Germinal center (tissue), 1 donor: ENCODE measurements around the gene PHLPP2.
A peak's percentile ranks its signal among the peaks of the same experiment; 100 is the strongest.

ENCODE experiments used
- DNase-seq: peaks from one replicate; pipeline ENCODE4 v3.0.0; 2012; ENCODE audit warnings: mixed read lengths, low spot score

Gene PHLPP2

DNA sequence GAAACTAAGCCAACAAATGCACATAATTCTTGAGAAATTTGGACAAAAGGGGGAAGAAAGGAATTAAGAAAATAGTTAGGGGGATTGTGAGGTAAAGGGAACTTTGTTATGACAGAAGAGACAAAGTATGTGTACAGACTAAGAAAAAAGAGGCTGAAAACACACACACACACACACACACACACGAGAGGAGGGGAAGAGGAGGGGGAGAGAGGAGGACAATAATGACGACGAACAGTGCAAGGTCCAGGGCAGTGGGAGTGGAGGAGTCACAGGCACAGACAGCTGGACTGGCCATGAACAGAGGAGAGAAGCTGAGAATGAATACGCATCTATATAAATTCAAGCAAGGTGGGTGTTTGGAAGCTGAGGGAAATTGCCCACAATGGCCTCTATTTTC lies 54.0 kb downstream of the PHLPP2 start:
- no peak for DNase-seq

DNA sequence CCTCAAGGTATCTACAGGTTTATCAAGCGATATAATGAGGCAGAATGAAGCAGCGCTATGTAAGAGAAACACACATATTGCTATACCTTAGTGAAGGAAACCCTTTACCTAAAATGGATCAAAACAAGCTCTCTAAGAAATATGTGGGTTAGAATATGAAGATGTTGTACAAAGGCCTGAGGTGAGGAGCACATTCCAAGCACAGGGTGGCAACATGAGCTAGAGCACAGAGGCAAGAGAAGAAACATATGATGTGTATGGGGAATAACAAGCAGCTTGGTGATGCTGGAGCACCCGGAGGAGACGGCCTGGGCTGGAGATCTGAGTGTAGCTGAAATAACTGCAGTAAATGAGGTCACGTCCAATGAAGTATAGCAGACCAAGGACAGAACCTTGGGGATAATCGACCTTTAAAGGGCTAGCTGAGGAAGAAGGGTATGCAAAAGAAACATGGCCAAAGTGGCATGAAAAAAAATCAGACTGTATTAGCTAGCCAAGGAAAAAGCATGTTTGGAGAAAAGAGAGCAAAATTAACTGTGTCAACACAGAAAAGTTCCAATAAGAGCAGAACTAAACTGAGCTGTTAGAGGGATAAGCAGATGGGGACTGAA lies 54.5 kb downstream of the PHLPP2 start:
- no peak for DNase-seq

DNA sequence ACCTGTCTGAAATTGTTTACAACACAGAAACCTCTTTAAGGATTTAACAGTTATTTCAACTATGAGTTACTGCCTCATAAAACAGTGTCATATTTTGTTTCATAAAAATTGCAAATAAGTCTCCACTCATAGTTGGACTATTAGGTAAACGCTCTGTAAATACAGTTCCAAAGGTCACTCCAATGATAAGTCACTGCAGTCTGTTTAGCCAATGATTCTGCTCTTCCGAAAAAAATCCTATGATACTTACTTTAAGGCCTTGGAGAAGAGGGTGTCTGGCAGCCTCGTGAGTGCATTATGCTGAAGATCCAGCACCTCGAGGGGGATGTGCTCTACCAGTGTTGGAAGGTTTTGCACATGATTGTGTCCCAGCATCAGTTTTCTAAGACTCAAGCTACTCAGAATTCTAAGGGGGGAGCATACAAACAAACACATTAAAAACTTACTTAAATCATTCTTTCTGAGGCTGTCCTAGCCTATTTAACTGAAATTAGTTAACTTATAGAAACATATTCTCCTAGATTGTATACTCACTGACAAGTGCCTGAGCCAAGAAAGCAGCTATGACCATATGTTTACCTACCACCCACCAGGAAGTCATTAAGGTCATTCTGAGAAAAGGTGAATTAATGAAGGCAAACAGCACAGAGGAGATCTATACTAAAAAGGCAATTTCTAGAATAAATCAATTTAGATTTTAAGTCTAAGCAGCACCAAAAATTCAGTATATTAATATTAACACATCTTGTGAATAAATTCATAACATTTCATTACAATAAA lies 57.4 kb downstream of the PHLPP2 start:
- no peak for DNase-seq

DNA sequence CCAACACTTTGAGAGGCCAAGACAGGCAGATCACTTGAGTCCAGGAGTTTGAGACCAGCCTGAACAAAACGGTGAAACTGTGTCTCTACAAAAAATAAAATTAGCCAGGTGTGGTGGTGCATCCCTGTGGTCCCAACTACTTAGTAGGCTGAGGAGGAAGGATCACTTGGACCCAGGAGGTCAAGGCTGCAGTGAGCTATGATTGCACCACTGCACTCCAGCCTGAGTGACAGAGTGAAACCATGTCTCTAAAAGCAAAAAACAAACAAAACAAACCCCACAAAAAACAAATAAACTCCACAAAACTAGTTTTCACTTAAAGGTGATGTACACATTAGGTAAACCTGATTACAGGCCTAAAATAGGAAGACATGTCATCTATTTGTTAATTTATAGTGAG lies 58.2 kb downstream of the PHLPP2 start:
- no peak for DNase-seq

DNA sequence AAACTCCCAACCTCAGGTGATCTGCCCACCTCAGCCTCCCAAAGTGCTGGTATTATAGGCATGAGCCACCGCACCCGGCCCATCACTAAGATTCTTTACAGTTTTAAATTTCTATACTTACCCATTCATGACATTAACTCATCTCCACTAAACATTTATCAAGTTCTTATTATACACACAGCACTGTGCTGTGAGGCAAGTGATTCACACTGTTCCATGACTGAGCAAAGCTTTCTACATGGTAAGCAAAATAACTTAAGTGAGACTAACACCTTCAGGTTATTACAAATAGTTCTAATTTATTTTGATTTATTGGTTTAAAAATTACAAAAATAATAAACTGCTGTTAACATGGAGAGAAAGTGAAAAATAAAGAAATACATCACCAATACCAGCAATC lies 65.0 kb downstream of the PHLPP2 start:
- DNase-seq: no peak

DNA sequence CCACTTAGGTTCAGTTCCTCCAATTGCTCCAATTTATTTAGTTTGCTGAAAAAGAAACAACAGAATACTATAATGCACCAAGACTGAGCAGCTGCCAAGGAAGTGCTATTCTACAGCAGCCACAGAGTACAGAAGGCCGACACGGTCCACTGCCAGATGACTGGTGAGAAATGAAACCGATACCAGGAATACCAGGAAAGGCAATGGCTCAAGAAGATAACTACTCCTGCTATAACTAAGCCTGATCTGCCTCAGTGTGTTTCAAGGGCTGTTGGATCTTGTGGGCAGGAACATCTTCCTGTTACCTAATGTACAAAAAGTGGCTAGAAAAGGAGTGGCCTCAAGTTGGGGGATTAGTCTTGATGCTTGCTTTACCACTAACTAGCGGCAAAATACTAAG lies 65.7 kb downstream of the PHLPP2 start:
- no peak for DNase-seq

DNA sequence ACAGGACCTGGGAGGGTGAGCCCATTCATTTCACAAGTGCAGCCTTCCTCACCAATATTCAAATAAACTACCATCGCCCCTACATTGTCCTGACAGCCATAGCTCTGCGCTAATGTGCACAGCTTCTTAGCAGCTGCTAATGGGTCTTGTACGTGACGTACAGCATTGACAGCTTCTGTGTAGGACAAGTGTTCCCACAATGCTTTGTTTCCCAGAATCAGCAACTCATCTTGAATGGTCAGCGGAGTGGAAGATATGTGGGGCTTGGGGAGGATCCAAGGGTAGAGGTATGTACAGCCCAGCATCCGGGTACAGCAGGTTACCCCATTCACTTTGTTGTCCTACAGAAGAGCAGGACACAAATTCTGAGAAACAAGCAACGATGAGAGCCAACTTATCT lies 74.8 kb downstream of the PHLPP2 start:
- no peak for DNase-seq

DNA sequence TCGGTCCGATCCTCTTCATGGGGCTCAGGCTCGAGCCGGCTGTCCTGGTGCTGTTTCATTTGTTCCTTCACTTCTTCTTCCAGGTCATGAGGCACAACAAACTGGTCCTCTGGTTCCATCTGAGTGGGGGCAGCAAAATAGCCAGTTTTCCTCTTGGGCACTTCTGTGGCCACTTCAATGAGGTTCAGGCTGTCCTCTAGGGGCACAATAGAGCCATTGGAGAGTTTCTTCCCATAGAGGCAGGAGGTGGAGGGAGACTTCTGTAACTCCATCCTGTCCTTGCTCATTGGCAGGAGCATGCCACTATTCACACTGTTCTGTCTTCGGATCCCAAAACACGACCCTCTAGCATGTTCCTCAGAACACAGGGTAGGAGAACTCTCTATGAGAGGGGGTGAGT lies 75.6 kb downstream of the PHLPP2 start:
- no peak for DNase-seq

DNA sequence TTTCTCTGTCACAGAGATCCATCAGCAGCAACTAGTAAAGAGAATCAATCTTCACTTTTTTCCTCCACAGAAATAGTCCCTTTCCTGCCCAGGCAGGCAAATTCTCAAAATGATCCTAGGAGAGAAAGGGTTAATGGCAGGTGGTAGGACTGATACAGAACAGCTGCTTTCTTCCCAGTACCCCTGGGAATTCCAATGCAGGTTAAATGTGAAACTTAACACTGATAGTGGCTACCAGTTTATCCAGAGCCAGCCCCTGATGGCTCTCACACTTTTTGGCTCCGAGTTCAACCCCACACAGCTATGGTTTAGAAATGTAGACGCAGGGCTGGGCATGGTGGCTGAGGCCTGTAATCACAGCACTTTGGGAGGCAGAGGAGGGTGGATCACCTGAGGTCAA lies 76.3 kb downstream of the PHLPP2 start:
- no peak for DNase-seq

DNA sequence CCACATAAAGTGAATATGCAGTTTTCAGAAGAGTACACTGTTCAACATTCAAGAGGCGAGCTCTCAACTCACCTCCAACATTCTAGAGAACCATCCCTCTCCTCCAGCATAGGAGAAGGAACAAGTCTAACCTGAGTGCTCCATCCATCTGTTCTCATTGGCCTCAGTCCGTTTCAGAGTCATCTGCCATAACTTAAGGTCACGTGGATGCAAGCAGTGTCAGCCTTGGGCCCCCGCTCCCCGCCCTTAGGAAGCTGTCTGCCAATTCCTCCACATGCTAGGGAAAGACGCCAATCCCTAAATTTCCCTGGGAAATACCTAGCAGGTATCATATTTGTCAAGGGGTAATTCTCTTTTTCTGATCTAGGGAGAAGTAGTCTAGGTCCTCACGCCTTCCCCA lies 77.1 kb downstream of the PHLPP2 start:
- no peak for DNase-seq

DNA sequence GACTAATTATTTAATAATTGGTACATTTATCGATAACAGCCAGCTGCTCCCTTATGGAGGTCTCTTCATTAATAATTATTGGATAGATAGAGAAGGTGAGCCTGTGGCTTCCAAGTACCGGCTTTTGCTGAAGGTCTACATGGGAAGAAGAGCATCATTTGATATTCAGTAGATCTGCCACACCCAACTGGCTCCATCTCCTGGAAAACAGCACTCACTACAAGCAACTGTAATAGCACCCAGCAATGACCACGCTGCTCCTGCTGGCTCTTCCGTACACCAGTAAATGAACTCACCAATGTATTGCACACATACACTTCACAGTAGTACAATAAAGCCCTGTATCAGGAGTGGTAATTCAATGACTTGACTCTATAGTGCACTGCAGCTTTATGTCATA lies 79.1 kb downstream of the PHLPP2 start:
- peak; percentile 41 for DNase-seq

DNA sequence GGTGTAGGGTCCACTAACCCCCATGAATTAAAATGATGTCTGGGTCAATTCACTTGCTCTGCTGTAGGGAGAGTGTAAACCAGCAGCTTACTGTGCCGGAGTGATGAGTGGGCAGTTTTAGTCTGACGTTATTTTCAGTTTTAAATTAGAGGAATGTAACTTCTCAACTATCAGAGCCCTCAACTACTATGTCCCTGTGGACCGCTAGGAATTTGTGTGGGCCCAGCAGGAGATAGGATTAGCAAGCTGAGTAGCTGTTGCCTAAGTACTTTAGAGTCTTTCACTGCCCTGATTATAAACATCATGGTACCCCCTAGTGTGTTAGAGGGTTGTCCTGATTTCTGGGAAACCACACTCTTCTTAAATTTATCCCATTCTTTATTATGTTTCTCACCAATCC lies 87.1 kb downstream of the PHLPP2 start:
- no peak for DNase-seq

DNA sequence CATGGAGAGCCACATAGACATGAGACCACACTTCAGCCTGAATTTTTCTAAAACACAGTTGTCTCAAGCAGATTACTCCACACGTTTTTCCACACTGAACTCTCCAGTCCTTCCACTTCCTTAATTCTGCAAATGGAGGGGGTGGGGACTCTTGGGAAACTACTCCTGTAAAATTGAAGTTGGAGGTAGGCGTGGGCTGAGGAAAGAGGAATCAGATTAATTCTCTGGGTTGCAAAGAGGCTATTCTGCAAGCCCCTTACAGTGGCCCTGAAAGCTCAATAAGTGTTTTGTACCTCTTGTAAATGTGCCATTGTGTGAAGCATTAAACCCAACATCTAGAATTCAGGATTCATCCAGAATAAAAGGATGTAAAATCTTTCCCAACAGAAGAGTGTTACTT lies 88.9 kb downstream of the PHLPP2 start:
- DNase-seq: no peak

DNA sequence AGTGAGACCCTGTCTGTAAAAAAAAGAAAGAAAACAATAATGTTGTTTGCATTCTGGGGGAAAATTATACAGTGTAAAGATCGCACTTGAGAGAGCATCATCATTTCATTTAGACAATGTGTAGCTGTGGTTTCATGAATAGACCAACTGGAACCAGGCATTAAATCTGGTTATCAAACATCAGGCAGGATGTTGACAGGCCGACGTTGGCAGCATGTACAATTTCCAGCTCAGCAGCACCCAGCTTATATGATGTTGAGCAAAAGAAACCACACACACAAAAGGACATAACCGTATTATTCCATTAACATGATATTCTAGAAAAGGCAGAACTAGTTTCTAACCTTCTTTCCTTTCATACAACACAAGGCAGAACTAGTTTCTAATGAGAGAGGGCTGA lies 92.7 kb downstream of the PHLPP2 start:
- DNase-seq: no peak

DNA sequence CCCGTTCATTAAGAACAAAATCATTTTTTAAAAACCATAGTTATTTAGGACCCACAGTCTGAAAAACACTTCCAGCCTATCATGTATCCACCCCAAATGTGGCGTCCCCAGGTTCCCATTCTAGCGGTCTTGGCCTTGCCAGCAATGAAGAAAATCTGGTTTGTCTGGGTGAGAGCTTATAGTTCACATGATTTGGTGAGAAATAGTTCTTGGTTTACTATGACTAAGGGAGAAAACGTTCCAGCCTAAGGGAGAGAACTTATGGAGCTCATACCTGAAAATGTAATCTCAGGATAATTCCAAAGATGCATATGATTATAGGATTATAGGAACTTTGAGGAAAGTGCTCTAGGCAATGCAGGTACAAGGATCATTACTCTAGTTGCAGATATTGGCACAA lies 93.7 kb downstream of the PHLPP2 start:
- DNase-seq: no peak

DNA sequence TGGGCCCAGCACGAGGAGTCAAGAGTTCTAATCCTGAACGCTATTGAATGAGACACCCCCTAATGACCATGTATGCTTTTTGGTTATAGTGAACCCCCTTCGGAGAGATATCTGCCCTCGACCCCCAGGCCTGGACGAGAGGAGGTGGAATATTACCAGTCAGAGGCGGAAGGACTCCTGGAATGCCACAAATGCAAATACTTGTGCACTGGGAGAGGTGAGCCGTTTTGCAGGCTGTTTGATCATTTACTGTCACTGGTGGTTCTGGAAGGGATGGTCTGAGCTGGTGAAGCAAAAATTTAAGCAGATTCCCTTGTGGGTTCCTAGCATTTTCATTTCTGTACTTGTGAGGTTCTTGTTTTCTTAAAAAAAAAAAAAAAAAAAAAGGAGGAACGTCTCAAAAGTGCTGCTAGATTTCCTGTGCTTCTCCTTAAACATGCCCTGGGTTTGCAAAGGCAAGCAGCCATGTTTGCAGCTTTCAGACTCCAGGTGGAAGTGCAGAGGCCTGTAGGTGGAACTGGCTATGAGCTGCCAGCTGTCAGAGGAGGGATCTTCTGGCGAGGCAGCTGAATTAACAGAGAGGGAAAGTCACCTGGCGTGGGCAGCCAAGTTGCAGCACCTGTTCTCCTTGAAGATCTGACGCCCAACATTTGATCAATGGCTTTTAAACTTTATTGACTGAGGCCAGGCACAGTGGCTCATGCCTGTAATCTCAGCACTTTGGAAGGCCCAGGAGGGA lies 95.1 kb downstream of the PHLPP2 start:
- DNase-seq: no peak

DNA sequence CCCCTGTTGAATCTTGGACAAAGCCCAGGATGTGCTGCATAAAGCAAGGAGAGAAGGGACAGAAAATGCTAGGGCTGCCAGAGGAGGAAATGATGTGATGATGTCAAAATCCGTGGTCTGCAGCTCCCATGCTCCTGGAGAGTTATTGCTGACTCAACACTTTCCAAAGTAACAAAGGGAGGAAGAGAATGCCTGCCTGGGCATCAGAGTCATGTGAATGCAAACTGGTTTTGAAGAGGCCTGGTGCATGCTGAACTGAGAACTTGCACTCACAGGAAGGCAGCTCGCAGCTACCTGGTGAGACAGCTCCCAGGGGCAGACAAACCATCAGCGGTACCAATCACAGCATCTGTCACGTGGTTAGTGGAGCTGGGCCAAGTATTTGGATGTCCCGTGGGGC lies 95.7 kb downstream of the PHLPP2 start:
- DNase-seq: no peak

DNA sequence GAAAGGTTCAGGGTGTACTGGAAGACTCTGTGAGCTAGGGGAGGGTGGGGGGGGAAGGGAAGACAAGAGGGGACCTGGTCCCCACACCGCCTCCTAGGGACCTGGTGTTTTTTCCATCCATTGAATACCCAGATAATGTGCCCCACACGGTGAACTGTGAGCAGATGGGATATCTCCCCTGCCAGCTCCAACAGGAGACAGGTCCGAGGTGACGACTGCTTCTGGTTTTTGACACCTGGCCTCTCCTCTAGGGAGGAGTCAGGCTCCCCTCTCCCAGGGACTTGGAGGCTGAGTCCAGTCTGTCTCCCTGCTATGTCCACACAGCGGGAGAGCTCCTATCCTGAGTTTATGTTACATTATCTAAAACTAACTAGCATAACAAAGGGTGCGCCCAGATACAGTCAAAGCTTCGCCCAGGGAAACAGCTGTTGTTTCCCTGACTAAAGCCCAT lies 96.7 kb downstream of the PHLPP2 start:
- no peak for DNase-seq

DNA sequence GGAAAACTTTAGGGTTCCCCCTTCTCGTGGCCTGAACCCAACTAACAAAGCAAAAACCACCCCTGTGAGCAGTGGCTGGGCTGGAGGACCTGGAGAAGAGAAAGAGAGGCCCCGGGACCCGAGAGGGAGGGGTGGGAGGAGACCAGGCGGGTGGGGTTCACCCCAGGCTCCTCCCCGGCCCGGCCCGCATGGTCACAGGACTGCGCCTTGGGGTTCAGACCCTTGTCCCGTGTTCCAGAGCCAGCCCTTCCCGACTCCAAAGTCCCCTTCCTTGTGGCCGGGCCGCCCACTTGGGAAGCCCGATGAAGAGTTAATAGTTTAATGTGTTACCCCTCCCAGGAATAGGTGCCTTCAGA lies 97.7 kb downstream of the PHLPP2 start:
- DNase-seq: peak; percentile 15

DNA sequence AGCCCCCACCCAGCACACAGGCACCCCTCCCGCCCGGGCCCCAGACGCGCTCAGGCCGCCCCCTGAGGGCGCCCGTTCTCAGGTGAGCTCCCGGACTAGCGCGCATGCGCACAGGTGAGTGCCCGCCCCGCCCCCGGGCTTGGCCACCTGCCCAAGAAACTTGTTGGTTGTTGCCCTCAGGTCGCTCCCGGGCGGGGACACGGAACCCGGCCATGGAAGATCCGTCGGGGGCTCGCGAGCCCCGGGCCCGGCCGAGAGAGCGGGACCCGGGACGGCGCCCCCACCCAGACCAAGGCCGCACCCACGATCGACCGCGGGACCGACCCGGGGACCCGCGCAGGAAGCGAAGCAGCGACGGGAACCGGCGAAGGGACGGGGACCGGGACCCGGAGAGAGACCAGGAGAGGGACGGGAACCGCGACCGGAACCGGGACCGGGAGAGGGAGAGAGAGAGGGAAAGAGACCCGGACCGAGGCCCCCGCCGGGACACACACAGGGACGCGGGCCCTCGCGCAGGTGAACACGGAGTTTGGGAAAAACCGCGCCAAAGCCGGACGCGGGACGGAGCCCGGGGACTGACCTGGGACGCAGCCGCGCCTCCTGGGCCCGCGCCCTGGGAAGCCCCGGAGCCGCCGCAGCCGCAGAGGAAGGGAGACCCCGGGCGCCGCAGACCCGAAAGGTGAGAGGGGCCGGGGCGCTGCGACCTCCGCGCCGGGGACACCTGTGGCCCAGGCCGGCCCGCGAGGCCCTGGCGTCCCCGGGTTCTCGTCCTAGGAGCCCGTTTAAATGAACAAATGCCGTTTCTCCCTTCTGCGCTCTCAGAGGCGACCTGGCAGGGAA lies 98.3 kb downstream of the PHLPP2 start, which contains the start of gene MARVELD3:
Gene MARVELD3, plus strand, starts transcription at position 167 of the 840 bp plus-strand sequence. Its CDS starts 46 bp downstream, at position 213.
- DNase-seq: peak; percentile 45

DNA sequence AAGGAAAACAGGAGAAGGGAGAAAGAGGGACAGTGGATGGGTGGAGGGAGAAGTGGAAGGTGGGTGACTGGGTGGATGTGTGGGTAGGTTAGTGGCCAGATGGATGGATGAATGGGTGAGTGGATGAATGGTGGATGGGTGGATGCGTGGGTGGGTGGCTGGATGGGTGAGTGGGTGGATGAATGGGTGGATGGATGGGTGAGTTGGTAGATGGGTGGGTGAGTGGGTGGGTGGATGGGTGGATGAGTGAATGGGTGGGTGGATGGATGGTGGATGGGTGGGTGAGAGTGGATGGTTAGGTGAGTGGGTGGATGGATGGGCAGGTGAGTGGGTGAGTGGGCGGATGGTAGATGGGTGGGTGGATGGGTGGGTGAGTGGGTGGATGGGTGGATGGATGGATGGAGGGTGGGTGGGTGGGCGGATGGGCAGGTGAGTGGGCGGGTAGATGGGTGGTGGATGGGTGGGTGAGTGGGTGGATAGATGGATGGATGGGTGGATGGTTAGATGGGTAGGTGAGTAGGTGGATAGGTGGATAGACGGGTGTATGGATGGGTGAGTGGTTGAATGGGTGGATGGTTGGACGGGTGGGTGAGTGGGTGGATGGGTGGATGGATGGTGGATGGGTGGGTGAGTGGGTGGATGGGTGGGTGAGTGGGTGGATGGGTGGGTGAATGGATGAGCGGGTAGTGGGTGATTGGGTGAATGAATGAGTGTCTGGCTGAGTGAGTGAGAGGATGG lies 99.2 kb downstream of the PHLPP2 start:
- no peak for DNase-seq

DNA sequence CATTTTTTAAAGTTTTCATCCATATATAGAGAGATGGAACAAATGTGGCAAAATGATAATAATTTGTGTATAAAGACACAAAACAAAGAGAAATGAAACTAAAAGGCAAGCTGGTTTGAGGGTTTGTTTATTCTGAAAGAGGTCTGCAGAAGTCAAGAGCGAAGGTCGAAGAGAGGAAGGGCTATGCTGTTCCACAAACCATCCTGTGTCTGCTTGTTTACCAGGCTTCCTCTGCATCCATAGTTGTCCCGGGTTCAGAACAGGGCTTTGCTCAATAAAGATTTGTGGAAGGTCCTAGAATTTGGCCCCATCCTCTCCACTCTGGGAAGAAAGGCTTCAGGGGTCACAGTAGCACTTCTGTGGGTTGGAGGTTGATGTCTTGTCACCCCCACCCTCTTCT lies 100.9 kb downstream of the PHLPP2 start:
- no peak for DNase-seq
